Body of pancreas (tissue), 4 donors: ENCODE measurements around the gene EFCAB9. TPM values are rescaled to one million over a fixed set of nuclear protein-coding genes. Genes with fewer than 3 reads are reported as not detected.

Source experiments
- ATAC-seq: fragments of 150-250 bp; one replicate; pipeline ENCODE4 v1.9.1; 2016
- DNase-seq, 4 donors: peaks; one replicate each; pipeline ENCODE4 v3.0.0-alpha.2; 2019
- H3K27ac ChIP-seq, 4 donors: fragments of 200-600 bp; sonication (generic); 1 replicate in 3 of 4; 2 replicates in 1 of 4; pipeline versions ENCODE4 v1.5.1 to v1.6.1; 2016 to 2019; ENCODE audit warnings: mild to moderate bottlenecking in 1 of 4, mixed read lengths in 1 of 4, moderate library complexity in 1 of 4
- H3K27me3 ChIP-seq, 2 donors: fragments of 200-600 bp; sonication (generic); one replicate each; pipeline ENCODE4 v1.6.0; 2016; ENCODE audit warnings: mild to moderate bottlenecking in 1 of 2
- H3K36me3 ChIP-seq, 2 donors: fragments of 200-600 bp; sonication (generic); replicated peaks in 1 of 2; 2 replicates each; pipeline ENCODE4 v1.5.1; 2016; ENCODE audit warnings: low read depth in 2 of 2; ENCODE audit not compliant: insufficient read depth in 1 of 2
- H3K4me1 ChIP-seq: fragments of 200-600 bp; sonication (generic); one replicate; pipeline ENCODE4 v1.6.0; 2016
- H3K4me3 ChIP-seq, 2 donors: fragments of 200-600 bp; sonication (generic); 1 replicate in 1 of 2; 2 replicates in 1 of 2; pipeline ENCODE4 v1.5.1; 2016 to 2019
- H3K9me3 ChIP-seq, 3 donors: fragments of 200-600 bp; sonication (generic); 1 replicate in 2 of 3; 2 replicates in 1 of 3; pipeline ENCODE4 v1.5.1; 2016
- POLR2A ChIP-seq, 3 donors: fragments of 450-650 bp; IDR thresholded peaks; one replicate each; pipeline ENCODE4 v1.6.1; 2016; ENCODE audit warnings: antibody characterized with exemption in 3 of 3, mild to moderate bottlenecking in 2 of 3
- WGBS, 2 donors: methylation state at CpG; one replicate each; pipeline ENCODE4 v1.1.5; 2017; 5-methylcytosine and 5-hydroxymethylcytosine counted together
- intact Hi-C: fragments of 100-400 bp; cut with DNase I; formaldehyde crosslinking; loops from one replicate; pipeline ENCODE4 v1.15.1; 2023
- total RNA-seq, 2 donors: library from RNA; depleted of rRNA; stranded (reverse); fragments of >200 nt; gene quantifications; one replicate each; pipeline ENCODE4 v1.1.0, GENCODE V29; 2016
- TF ChIP-seq, protein P1 (sequence below), 7 experiments: fragments of 450-650 bp in 4 of 7; fragments of 200-600 bp in 3 of 7; sonication (generic) in 3 of 7; IDR thresholded peaks; one replicate each; pipeline ENCODE4 v1.5.1; 2016 to 2019; ENCODE audit warnings: antibody characterized with exemption in 7 of 7

The EFCAB9 gene
- total RNA-seq, 2 donors from 2014 or later, result not detected

DNA sequence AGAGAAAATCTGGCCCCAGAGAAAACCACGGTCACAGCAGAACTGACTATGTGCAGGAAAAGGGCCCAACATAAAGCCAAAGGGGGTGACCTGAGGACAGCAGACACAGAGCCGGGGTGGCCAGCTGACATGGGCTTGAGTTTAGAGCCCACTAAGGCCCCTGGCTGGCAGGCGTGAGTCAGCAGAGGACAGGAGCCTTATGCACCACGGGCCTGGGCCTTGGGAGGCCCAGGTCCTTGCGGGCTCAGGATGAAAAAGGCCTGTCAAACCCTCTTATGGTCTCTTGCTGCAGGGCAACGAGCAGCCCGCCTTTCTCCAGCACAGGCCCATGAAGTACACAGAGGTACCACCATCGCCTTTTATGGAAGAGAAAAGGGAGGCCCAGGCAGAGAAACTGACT lies 25.7 kb upstream of the EFCAB9 start:
- ATAC-seq (no peak), DNase-seq (no peak)
- Histone ChIP-seq H3K27me3 (no peaks in the 10 kb centered on the region), H3K4me3 (no peak overlapping the region), H3K27ac (no peak overlapping the region), H3K4me1 (peaks cover 7% of the 10 kb centered on the region), H3K9me3 (no peaks in the 10 kb centered on the region), H3K36me3 (no peaks in the 10 kb centered on the region)
- TF ChIP-seq, protein P1, sequence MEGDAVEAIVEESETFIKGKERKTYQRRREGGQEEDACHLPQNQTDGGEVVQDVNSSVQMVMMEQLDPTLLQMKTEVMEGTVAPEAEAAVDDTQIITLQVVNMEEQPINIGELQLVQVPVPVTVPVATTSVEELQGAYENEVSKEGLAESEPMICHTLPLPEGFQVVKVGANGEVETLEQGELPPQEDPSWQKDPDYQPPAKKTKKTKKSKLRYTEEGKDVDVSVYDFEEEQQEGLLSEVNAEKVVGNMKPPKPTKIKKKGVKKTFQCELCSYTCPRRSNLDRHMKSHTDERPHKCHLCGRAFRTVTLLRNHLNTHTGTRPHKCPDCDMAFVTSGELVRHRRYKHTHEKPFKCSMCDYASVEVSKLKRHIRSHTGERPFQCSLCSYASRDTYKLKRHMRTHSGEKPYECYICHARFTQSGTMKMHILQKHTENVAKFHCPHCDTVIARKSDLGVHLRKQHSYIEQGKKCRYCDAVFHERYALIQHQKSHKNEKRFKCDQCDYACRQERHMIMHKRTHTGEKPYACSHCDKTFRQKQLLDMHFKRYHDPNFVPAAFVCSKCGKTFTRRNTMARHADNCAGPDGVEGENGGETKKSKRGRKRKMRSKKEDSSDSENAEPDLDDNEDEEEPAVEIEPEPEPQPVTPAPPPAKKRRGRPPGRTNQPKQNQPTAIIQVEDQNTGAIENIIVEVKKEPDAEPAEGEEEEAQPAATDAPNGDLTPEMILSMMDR (IDR thresholded peaks at IDR 0.05), result no peak
- no peak for TF ChIP-seq POLR2A (IDR thresholded peaks at IDR 0.05)
- WGBS, 2 donors, result 79 to 93% methylated on average over 5 to 8 of the region's 8 CpGs
- intact Hi-C loops, result no loop called here

DNA sequence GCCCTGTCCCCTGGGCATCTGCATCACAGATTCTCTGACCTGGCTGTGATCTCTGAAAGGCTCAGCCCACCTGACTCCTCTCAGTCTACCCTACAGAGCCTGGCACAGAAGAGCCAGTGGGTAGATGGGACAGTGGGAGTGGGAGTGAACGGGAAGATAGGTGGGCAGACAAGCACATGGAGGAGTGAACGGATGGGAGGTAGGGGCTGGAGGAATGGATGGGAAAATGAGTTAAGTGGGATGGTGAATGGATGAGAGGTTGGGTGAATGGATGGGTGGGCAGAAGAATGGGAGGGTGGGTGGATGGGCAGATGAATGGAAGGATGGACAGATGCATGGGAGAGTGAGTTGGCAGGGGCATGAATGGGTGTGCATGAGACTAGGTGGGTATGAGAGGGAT lies 24.8 kb upstream of the EFCAB9 start:
- H3K4me1 ChIP-seq, result peaks cover 6% of the 10 kb centered on the region
- DNase-seq (no peak), ATAC-seq (no peak)
- H3K4me3 ChIP-seq, result no peak overlapping the region
- no peak overlapping the region for H3K27ac ChIP-seq
- WGBS, 2 donors, result 88 to 96% methylated on average over 2 of the region's 2 CpGs
- H3K36me3 ChIP-seq, result no peaks in the 10 kb centered on the region
- no peaks in the 10 kb centered on the region for H3K27me3 ChIP-seq
- H3K9me3 ChIP-seq, result no peaks in the 10 kb centered on the region
- TF ChIP-seq POLR2A (IDR thresholded peaks at IDR 0.05), result no peak
- TF ChIP-seq, protein P1 (IDR thresholded peaks at IDR 0.05), result no peak
- intact Hi-C loops, result no loop called here

DNA sequence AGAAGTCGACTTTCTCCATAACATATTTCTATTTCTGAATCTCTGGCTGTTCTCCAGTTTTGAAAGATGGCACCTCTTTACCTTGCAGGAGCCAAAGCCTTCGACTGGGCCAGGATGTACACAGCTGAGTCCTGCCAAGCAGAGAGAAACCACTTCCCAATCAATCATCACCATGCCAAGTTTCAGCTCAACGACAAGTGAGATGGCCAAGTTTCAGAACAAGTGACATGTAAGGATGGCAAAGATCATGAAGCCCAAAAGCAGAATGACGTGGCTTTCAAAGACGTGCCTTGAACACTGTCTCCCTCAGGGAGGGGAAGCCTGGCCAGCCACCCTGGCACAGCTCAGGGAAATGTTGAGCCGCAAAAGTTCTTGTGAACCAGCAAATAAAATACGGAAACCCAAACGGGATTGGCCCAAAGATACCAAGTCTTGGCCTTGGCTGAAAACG lies 23.7 kb upstream of the EFCAB9 start:
- Histone ChIP-seq H3K9me3 (no peaks in the 10 kb centered on the region), H3K4me3 (no peak overlapping the region), H3K36me3 (no peaks in the 10 kb centered on the region), H3K27me3 (no peaks in the 10 kb centered on the region), H3K4me1 (no peaks in the 10 kb centered on the region), H3K27ac (no peak overlapping the region)
- DNase-seq (no peak), ATAC-seq (no peak)
- no peak for TF ChIP-seq POLR2A (IDR thresholded peaks at IDR 0.05)
- TF ChIP-seq, protein P1 (IDR thresholded peaks at IDR 0.05), result no peak
- WGBS, 2 donors, result 43 to 49% methylated on average over 9 of the region's 9 CpGs
- intact Hi-C loops, result no loop called here

DNA sequence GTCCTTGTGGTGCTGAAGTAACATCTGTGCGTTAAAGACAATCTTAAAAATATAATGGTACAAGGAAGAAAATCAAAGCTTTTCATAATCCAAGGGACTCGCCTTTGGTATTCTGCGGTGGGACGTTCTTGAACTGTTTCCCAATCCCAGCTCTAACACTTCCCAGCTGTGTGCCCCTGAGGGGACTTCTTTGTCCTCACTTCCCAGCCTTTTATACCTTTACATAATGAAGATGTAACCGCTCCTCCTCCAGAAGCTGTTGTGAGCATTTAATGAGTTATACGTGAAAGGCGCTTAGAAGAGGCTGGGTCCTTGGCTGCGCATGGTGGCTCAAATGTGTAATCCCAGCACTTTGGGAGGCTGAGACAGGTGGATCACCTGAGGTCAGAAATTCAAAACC lies 22.9 kb upstream of the EFCAB9 start:
- Histone ChIP-seq H3K36me3 (no peaks in the 10 kb centered on the region), H3K27ac (no peak overlapping the region), H3K4me1 (no peaks in the 10 kb centered on the region), H3K9me3 (no peaks in the 10 kb centered on the region), H3K27me3 (no peaks in the 10 kb centered on the region), H3K4me3 (no peak overlapping the region)
- no peak for TF ChIP-seq POLR2A (IDR thresholded peaks at IDR 0.05)
- intact Hi-C loops, result no loop called here
- 88 to 92% methylated on average over 8 of the region's 8 CpGs for WGBS, 2 donors
- no peak for DNase-seq
- no peak for ATAC-seq

DNA sequence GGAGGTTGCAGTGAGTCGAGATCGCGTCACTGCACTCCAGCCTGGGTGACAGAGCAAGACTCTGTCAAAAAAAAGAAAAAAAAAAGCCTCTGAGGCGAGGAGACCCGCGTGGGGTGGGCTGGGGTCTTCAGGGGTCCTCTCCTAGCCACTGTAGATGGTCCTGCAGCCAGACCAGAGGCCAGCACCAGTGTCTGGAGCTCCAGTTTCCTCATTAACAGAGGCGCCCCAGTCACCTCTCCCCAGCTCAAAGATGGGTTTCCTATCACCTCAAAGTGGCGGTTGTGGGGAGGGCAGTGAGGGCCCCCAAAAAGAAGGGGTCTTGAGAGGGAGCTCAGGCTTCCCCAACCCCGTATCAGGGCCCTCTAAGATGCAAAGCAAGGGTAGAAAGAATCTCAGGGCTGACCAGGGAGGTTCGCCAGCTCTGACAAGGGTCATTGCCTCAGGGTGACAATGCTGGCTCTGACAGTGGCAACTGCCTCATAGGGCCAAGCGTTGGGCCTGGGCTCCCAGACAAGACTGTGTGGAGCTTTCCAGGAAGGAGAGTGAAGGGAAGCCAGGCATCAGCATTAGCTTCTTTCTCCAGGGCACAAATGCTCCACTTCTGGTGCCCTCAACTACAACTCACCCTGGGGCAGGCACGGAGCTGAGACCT lies 20.9 kb upstream of the EFCAB9 start:
- H3K27me3 ChIP-seq, result no peaks in the 10 kb centered on the region
- H3K9me3 ChIP-seq, result no peaks in the 10 kb centered on the region
- H3K4me1 ChIP-seq, result no peaks in the 10 kb centered on the region
- no peaks in the 10 kb centered on the region for H3K36me3 ChIP-seq
- no peak for DNase-seq
- H3K27ac ChIP-seq, result no peak overlapping the region
- H3K4me3 ChIP-seq, result no peak overlapping the region
- WGBS, 2 donors, result 69 to 92% methylated on average over 7 to 10 of the region's 12 CpGs
- ATAC-seq, result no peak
- no peak for TF ChIP-seq POLR2A (IDR thresholded peaks at IDR 0.05)
- TF ChIP-seq, protein P1 (IDR thresholded peaks at IDR 0.05), result no peak
- intact Hi-C loops, result no loop called here
